BLaER1 (cell line): Measurements from ENCODE around the gene TNS1.

Source experiments
- H3K27ac ChIP-seq: shearing (Covaris generic); formaldehyde crosslinking; 2 replicates; pipeline ENCODE4 v1.8.1; 2022
- H3K27me3 ChIP-seq: shearing (Covaris generic); formaldehyde crosslinking; 2 replicates; pipeline ENCODE4 v1.8.1; 2022
- H3K36me3 ChIP-seq: shearing (Covaris generic); formaldehyde crosslinking; 2 replicates; pipeline ENCODE4 v1.8.1; 2022
- H3K4me1 ChIP-seq: shearing (Covaris generic); formaldehyde crosslinking; 2 replicates; pipeline ENCODE4 v1.8.1; 2022
- H3K4me2 ChIP-seq: shearing (Covaris generic); formaldehyde crosslinking; 2 replicates; pipeline ENCODE4 v1.8.1; 2022
- H3K4me3 ChIP-seq: shearing (Covaris generic); formaldehyde crosslinking; 2 replicates; pipeline ENCODE4 v1.8.1; 2022
- H3K9ac ChIP-seq: shearing (Covaris generic); formaldehyde crosslinking; 2 replicates; pipeline ENCODE4 v1.8.1; 2022
- H3K9me3 ChIP-seq: shearing (Covaris generic); formaldehyde crosslinking; 2 replicates; pipeline ENCODE4 v1.8.1; 2022
- H4K20me1 ChIP-seq: shearing (Covaris generic); formaldehyde crosslinking; 2 replicates; pipeline ENCODE4 v1.8.1; 2022
- Cebpa-rat ChIP-seq: shearing (Covaris generic); IDR thresholded peaks from 2 replicates; pipeline ENCODE4 v1.8.1; 2022

The TNS1 gene

DNA sequence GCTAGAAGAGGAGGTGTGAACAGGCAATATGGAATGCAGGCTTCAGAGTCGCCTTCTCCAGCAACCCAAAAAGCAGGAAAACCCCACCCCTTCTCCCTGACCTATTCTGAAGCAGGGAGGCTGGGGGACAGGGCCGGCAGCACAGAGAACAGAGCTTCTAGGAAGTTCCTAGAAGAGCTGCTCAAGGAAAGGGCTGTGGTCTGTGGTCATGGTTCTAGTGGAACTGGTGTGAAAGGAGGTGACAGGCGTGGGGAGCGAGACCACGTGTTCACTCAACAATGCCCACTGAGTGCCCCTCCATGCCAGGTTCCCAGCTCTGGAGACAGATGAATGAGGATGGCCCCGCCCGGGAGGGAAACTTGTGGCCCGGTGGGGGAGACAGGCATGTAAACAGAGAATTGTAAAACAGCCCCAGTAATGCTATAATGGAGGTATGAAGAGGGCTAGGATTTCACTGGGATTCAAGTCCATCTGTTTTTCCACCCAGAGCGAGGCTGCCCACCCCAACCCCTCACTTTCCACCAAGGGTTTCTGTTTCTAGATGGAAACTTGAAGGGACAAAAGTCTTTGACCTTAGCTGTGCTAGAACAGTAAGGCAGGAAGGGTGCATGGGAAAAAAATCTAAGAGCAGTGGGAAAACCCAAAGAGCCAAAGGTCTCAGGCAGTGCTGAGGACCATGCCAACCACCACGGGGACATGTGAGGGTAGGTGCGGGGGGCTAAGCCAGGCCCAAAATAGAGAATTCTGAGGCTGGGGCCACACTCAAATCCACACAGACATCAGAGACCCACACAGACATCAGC is 71.8 kb downstream of the TNS1 start:
- Histone ChIP-seq H4K20me1 (peaks cover 99% of the 10 kb centered on the region), H3K27ac (no peak overlapping the region), H3K9ac (no peak overlapping the region), H3K4me2 (peak overlapping the region; percentile 58), H3K4me3 (no peak overlapping the region), H3K27me3 (no peaks in the 10 kb centered on the region), H3K9me3 (no peaks in the 10 kb centered on the region), H3K36me3 (peaks cover 30% of the 10 kb centered on the region; the same call in 1 of the 2 replicates), H3K4me1 (peaks cover 42% of the 10 kb centered on the region)
- no peak for TF ChIP-seq Cebpa-rat

DNA sequence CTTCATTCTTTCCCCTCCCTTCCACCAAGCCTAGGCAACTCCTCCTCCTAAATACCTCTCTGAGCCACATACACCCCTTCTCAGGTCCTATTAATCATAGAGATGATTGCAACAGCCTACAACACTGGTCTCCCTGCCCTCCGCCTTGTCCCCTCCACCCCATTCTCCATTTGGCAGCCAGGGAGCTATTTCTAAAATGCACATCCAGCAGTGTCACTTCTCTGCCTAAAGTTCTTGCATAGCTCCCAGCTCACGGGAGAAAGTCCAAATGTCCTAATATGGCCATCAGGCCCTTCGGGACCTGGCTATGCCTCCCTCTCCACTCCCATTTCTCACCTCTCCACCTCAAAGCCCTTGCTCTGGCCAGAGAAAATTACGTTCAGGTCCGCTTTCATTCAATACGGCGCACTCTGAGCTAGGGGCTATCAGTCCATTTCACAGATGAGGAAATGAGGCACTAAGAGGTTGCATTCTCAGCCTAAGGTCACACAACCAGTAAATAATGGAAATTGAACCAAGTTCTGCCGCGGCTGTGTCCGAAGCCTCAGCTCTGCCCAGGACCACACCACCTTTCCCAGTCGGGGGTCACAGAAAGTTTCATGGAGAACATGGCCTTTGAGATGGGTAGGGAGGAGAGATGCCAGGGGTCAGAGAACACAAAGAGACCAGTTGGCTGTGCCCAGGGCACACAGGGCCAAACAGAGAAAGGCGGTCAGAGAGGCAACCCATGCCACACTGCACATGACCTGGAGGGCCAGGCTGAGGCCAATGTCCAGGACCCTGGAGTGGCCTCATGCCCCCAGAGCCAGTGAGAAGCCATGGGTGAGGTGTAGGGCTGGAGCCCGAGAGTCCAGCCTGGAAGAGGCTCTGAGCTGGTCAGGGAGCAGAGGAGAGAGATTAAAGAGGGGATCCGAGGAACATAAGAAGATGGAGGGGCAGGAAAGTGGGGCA is 72.8 kb downstream of the TNS1 start:
- peak overlapping the region; percentile 58 for H3K4me2 ChIP-seq
- TF ChIP-seq Cebpa-rat: no peak
- H4K20me1 ChIP-seq: peaks cover 99% of the 10 kb centered on the region
- no peak overlapping the region for H3K27ac ChIP-seq
- H3K9me3 ChIP-seq: no peaks in the 10 kb centered on the region
- no peaks in the 10 kb centered on the region for H3K27me3 ChIP-seq
- H3K4me1 ChIP-seq: peaks cover 40% of the 10 kb centered on the region
- H3K4me3 ChIP-seq: no peak overlapping the region
- no peak overlapping the region for H3K9ac ChIP-seq
- H3K36me3 ChIP-seq: peaks cover 32% of the 10 kb centered on the region; the same call in 1 of the 2 replicates

DNA sequence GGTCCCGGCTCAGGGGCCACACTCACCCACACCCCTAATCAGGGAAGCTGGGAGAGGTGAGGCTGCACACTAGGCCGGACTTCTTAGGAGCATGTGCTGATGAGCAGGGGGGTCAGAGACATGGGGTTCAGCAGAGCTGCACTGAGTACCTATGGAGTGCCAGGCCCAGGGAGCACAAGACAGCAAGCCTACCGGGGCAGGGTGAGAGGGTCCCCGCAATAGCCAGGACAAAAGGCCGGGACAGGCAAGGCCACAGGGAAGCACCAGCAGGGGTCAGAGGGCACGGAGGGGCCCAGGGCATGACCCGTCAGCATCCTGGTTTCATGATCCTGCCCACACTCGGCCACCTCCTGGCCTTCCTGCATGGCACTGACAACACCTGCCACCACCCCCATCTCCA is 73.5 kb downstream of the TNS1 start:
- H3K9ac ChIP-seq: no peak overlapping the region
- no peak overlapping the region for H3K4me3 ChIP-seq
- no peaks in the 10 kb centered on the region for H3K9me3 ChIP-seq
- H3K4me1 ChIP-seq: peaks cover 32% of the 10 kb centered on the region
- H3K4me2 ChIP-seq: peak overlapping the region; percentile 60
- H3K36me3 ChIP-seq: peaks cover 29% of the 10 kb centered on the region; the same call in 1 of the 2 replicates
- peaks cover 99% of the 10 kb centered on the region for H4K20me1 ChIP-seq
- no peaks in the 10 kb centered on the region for H3K27me3 ChIP-seq
- H3K27ac ChIP-seq: no peak overlapping the region
- TF ChIP-seq Cebpa-rat: no peak

DNA sequence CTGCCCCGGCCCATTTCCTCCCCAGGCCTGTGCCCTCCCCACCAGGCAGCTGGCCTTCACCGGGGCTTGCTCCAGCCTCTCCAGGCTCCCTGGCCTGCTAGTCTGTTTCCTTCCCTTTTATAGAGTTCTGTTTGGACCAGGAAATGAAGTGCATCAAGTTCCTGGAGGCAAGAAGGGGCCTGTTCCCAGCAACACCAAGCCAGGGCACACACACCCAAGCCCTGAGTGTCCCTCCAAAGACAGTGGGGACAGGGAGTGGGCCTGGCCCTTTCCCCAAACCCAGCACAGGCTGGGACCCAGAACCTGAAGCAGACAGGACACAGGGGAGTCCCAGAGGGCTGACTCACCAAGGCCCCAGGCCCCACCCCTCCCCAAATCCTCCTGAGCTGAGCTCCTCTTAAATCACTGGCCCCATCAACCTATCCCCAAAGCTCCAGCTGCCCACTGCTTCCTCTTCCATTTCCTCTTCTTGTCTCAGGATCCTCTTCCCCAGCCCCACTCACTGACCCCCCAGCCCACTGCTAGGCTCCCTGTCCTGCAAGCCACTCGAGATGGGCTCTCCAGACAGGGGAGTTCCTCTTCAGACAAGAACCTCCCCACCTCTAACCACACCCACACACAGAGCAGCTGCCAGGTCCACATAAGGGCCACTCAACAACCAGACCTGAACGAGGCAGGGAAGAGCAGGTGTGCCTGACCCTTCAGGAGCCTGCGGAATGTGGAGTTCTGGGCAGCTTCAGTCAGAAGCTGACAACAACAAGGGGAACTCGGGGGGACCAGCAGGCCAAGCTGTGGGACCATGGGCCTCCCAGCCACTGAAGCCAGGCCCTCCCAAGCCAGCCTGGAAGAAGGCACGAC is 74.2 kb downstream of the TNS1 start:
- Histone ChIP-seq H3K4me2 (peak overlapping the region; percentile 60), H3K36me3 (peaks cover 22% of the 10 kb centered on the region; the same call in 1 of the 2 replicates), H3K4me3 (no peak overlapping the region), H3K27ac (peak overlapping the region; percentile 41; the same call in 1 of the 2 replicates), H3K9ac (0 out of 2 replicates have a peak overlapping the region, but pooled peaks have one; percentile 34), H3K4me1 (peaks cover 32% of the 10 kb centered on the region), H4K20me1 (peaks cover 99% of the 10 kb centered on the region), H3K27me3 (no peaks in the 10 kb centered on the region), H3K9me3 (no peaks in the 10 kb centered on the region)
- no peak for TF ChIP-seq Cebpa-rat

DNA sequence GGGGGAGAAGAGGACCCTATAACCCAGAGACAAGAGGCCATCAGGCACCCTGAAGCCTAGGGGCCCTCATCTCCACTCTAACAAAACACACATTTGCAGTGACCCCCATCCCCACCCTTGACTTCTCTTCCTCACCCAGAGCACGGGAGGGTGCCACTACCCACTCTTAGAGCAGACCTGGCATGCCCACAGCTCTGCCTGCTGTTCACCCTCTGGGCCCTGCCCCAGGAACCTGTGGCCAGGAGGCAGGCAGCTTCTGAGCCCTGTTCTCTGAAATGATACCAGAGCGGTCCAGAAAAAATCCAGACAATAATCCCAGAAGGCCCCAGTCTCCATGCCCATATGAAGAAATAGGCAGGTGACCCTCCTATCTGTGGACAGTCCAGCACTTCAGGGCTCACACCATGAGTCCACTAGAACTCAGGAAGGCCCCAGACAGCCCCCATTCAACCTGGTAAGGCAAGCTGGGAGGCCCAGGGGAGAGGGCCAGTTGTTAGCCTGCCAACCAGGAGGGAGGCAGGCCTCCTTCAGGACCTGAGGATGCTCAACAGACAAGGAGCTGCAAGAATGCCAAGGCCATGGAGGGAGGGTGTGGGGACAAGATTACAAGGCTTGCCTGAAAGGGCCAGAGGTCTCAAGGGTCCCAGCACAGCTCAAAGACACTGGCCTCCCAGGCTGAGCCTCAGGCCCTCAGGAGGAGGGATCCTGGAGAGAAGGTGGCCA is 75.0 kb downstream of the TNS1 start:
- Histone ChIP-seq H3K4me3 (no peak overlapping the region), H3K4me2 (peak overlapping the region; percentile 60; the same call in 1 of the 2 replicates), H4K20me1 (peaks cover 99% of the 10 kb centered on the region), H3K27ac (peak overlapping the region; percentile 41; the same call in 1 of the 2 replicates), H3K27me3 (no peaks in the 10 kb centered on the region), H3K9ac (no peak overlapping the region), H3K9me3 (no peaks in the 10 kb centered on the region), H3K4me1 (peaks cover 32% of the 10 kb centered on the region), H3K36me3 (peaks cover 17% of the 10 kb centered on the region; the same call in 1 of the 2 replicates)
- TF ChIP-seq Cebpa-rat: no peak

DNA sequence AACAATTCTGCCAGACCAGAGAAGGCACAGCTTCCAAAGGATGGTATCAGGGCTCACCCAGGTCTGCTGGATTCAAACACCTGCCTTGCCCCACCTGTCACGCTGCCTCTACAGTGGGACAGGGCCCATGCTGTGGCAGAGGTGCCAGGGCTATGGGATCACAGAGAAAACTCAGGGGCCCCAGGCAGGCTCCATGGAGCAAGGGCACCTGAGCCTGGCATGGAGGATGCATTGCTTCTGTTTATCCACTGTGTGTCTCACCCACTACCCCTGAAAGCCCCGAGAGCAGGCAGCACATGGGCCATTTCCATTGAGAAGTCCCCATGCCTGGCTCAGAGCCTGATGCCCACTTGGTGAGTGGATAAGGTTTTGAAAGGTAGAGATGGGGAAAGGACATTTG is 76.0 kb downstream of the TNS1 start:
- Histone ChIP-seq H3K9ac (no peak overlapping the region), H3K9me3 (no peaks in the 10 kb centered on the region), H3K36me3 (peaks cover 11% of the 10 kb centered on the region; the same call in 1 of the 2 replicates), H3K4me3 (no peak overlapping the region), H3K27ac (no peak overlapping the region), H3K4me2 (no peak overlapping the region), H3K27me3 (no peaks in the 10 kb centered on the region), H4K20me1 (peaks cover 99% of the 10 kb centered on the region), H3K4me1 (peaks cover 32% of the 10 kb centered on the region)
- TF ChIP-seq Cebpa-rat: no peak

DNA sequence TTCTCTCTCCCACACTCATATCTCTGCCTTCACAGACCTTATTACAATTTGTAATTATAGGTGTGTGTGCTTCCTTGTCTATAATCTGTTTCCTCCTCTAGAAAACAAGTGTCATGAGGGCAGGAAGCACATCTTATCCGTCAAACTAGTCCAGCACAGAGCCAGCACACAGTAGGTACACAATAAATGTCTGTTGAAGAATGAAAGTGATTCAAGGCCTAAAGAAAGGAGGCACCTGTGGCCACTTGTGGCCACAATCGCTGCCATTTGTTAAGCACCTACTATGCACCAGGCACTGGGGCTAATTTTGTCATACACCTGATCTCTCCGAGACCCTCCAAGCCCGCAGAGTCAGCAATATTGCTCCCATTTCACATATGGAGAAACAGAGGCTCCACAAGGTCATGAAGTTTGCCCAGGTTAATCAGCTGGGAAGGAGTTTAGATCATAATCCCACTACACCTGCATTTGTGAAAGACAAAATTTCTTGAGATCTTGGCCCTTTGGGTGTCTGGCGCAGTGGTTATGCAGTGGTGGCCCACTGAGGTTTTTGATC is 78.4 kb downstream of the TNS1 start:
- H3K4me1 ChIP-seq: peaks cover 26% of the 10 kb centered on the region

DNA sequence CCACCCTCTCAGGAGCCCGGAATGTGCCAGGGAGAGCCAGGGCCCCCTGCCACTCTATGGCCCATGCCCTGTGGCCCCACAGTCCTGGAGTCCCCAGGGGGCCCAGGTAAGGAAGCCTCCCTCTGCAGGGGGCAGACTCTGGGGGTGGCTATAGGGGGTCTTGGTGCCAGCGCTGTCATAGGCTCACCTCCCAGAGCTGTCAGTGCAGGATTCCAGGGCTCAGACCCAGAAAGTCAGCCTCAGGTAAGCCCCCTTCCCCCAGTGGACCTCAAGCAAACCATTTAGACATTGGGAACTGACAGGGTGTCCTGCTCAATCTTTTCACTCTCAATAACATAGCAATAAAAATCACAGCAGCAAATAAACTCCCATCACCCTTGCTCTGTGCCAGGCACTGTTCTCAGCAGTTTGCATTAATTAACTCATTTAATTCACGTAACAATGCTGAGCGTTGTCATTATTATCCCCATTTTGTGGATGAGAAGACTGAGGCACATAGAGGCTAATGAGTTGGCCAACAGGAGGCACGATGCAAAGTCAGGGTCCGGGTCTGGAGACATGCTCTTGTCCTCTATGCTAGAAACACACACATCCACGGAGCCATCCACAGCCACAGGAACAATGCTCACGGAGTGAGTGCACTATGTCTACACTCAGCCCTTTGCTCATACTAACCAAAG is 79.6 kb downstream of the TNS1 start:
- Histone ChIP-seq H3K36me3 (peaks cover 25% of the 10 kb centered on the region; the same call in 1 of the 2 replicates), H3K27me3 (no peaks in the 10 kb centered on the region), H3K4me3 (no peak overlapping the region), H3K27ac (no peak overlapping the region), H3K4me2 (no peak overlapping the region), H3K9me3 (no peaks in the 10 kb centered on the region), H3K9ac (no peak overlapping the region), H4K20me1 (peaks cover 98% of the 10 kb centered on the region), H3K4me1 (peaks cover 20% of the 10 kb centered on the region)
- no peak for TF ChIP-seq Cebpa-rat

More for the DNA sequence above, 78.4 kb downstream of the TNS1 start:
- Histone ChIP-seq H4K20me1 (peaks cover 100% of the 10 kb centered on the region), H3K27ac (no peak overlapping the region), H3K27me3 (no peaks in the 10 kb centered on the region), H3K36me3 (peaks cover 18% of the 10 kb centered on the region; the same call in 1 of the 2 replicates), H3K4me3 (no peak overlapping the region), H3K9ac (no peak overlapping the region), H3K9me3 (no peaks in the 10 kb centered on the region), H3K4me2 (no peak overlapping the region)
- no peak for TF ChIP-seq Cebpa-rat
